Measurements from ENCODE around the gene EDC4.

Gene EDC4

DNA sequence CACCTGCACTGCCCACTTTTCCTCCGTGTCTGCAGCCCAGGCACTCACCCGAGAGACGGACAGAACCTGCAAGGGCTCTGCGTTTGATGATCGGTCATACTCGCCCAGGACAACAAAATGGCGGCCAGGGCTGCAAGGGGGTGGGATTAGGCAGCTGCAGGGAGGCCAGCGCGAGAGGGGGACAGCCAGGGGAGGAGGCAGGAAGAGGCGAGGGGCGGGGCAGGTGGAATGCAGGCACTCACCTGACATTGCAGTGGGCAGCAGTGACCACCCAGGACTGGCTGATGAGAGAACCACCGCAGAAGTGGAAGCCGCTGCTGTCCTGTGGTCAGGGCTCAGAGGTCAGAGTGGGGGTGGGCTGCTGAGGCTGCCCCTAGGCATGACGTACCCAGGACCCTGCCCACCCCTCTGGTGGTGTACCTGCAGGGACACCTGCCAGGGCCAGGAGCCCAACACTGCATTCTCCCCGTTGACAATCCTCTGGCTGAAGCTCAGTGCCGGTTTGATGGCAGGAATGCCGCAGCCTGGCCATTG is 57.9 kb downstream of the EDC4 start:
- TF ChIP-seq, protein P1, sequence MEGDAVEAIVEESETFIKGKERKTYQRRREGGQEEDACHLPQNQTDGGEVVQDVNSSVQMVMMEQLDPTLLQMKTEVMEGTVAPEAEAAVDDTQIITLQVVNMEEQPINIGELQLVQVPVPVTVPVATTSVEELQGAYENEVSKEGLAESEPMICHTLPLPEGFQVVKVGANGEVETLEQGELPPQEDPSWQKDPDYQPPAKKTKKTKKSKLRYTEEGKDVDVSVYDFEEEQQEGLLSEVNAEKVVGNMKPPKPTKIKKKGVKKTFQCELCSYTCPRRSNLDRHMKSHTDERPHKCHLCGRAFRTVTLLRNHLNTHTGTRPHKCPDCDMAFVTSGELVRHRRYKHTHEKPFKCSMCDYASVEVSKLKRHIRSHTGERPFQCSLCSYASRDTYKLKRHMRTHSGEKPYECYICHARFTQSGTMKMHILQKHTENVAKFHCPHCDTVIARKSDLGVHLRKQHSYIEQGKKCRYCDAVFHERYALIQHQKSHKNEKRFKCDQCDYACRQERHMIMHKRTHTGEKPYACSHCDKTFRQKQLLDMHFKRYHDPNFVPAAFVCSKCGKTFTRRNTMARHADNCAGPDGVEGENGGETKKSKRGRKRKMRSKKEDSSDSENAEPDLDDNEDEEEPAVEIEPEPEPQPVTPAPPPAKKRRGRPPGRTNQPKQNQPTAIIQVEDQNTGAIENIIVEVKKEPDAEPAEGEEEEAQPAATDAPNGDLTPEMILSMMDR (IDR thresholded peaks at IDR 0.05; ENCODE audit: borderline replicate concordance, insufficient read depth, low read depth, low read length) = no peak
- no peak overlapping the region for H3K4me3 ChIP-seq (ENCODE audit: low read depth, low read length)

Measured in GM12875 (cell line).